GM20000 (cell line): ENCODE results near the gene ANKRD18B.
"Not testable (repeated sequence)": the region's sequence is repeated elsewhere in the genome, so short reads cannot be mapped to it uniquely, and the experiment has no call there.

Experiments
- DNase-seq: peaks from one replicate; pipeline ENCODE4 v3.0.0; 2012; ENCODE audit warnings: low spot score
- TF ChIP-seq, protein P1 (sequence below): IDR thresholded peaks from 2 replicates; pipeline ENCODE4 v1.5.1; 2012; ENCODE audit warnings: mild to moderate bottlenecking, control low read depth; ENCODE audit errors: extremely low read depth, missing control alignments

ANKRD18B gene

DNA sequence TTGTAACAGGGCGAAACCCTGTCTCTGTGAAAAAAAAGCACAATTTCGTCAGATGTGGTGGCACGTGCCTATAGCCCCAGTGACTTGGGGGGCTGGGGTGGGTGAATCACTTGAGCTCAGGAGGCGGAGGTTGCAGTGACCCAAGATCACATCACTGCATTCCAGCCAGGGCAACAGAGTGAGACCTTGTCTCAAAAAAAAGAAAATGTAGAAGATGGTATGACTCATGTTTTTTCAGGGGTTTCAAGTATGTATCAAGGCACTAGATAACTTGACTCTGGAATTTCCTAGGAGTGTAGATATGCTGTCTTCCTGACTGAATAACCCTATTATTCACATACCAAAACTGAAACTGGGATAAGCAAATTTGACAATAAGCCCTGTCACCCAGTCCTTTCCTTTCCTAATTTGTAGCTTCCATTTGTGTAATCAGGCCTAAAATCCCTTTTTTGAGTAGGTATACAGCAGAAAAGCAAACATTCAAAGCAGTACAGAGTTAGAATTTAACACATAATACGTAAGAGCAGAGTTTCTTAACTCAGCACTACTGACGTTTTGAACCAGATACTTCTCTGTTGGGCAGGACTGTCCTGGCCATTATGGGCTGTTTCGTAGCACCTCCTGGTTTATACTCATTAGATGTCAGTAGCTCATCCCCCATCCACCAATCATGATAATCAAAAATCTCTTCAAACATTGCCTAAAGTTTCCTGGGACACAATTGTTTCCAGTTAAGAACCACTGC lies 17.3 kb upstream of the ANKRD18B start:
- DNase-seq: no peak
- TF ChIP-seq, protein P1, sequence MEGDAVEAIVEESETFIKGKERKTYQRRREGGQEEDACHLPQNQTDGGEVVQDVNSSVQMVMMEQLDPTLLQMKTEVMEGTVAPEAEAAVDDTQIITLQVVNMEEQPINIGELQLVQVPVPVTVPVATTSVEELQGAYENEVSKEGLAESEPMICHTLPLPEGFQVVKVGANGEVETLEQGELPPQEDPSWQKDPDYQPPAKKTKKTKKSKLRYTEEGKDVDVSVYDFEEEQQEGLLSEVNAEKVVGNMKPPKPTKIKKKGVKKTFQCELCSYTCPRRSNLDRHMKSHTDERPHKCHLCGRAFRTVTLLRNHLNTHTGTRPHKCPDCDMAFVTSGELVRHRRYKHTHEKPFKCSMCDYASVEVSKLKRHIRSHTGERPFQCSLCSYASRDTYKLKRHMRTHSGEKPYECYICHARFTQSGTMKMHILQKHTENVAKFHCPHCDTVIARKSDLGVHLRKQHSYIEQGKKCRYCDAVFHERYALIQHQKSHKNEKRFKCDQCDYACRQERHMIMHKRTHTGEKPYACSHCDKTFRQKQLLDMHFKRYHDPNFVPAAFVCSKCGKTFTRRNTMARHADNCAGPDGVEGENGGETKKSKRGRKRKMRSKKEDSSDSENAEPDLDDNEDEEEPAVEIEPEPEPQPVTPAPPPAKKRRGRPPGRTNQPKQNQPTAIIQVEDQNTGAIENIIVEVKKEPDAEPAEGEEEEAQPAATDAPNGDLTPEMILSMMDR: no peak

DNA sequence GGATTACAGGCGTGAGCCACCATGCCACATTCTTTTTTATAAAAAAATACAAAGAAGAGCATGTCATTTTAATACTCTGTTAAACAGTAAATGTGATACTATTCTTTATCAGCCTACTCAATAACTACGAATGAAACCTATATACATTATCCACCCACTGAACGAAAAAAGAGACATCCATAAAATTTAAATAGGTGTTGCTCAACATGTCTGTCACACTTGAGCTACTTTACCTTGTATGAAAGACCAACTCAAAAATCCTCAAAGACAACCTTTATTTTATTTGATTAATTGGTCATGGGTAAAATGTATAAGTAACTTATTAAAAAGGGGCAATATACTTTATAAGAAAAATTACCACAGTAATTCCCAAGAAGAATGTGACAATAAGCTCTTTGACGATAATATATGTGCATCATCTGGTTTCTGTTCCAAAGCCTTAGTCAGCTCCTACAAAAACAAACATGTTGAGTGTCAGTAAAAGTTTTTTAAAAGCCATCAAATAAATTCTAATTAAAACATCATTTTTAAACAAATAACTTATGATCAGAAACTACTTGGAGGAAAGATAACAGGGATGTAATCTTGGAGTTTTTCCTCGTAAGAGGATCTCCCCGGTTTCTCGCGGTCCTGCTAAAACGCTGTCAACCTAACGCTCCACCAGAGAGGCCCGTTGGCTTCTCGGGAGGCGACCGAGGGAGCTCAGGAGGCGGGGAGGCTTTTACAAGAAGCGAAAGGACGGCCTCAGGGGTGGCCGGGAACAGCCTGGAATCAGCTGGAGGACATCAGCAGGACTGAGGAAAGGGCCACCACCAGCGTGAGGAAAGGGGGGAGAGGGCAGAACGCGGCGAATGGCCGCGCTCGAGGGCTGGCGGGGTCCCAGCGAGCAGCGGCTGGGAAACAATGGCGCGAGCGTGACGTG lies 13.5 kb upstream of the ANKRD18B start:
- TF ChIP-seq, protein P1: no peak
- DNase-seq: peak; percentile 37

DNA sequence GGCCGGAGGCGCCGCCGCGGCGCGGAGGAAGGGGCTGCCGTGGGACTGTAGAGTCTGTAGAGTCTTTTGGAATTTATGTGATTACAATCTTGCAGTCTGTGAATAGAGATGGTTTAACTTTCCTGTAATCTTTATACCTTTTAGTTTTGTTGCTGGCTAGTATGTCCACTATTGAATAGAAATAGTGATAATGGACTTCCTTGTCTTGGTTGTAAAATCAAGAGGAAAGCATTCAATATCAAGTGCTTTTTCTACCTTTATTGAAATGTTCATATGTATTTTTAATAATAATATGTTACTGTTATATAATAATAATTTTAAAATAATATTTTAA lies 12.9 kb upstream of the ANKRD18B start:
- not testable (repeated sequence) for DNase-seq

DNA sequence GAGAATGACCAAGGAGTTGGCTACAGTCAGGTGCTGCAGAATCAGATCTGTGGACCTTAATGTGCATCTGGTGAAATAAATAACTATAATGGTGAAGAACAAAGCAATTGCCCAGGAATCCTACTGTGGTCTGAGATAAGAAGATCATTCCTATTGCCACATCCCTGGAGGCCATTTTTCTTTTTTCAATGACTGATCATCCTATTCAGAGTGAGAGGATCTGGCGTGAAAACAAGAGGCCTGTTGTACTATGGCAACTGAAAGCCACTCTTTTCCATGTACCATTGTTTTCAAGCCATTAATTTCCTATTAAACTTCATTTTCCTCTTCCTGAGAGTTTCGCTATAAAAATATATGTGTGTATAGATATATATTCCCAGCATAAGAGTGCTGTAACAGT lies 11.5 kb upstream of the ANKRD18B start:
- not testable (repeated sequence) for DNase-seq

DNA sequence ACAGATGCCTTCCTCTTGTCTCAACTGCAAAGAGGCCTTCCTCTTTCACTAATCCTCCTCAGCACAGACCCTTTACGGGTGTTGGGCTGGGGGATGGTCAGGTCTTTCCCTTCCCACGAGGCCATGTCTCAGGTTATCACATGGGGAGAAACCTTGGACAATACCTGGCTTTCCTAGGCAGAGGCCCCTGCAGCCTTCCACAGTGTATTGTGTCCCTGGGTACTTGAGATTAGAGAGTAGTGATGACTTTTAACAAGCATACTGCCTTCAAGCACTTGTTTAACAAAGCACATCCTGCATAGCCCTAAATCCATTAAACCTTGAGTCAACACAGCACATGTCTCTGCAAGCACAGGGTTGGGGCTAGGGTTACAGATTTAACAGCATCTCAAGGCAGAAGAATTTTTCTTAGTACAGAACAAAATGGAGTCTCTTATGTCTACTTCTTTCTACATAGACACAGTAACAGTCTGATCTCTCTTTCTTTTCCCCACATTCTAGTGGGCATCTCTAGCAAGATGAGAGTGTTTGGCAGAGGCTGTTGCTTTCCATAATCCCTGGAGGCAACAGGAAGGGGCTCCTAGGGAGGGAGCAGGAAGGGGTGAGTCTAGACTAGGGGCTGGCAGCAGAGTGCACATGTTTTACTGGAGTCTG lies 8.6 kb upstream of the ANKRD18B start:
- not testable (repeated sequence) for DNase-seq

DNA sequence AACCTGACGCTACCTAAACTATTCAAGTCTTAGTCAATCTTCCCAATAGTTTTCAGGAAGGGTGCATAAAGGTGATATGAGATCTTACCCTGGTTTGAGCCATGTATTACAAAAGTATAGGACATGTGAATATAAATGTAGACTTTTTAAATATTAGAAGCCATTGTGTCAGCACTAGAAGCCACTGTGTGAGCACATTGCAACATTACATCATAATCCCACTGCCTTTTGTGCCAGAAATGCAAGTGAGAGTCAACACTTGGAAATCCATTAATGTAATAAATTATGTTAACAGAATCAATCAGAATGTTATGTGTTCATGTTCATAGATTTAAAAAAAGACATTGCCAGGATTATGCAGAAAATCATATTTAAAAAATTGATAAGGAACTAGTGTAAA lies 7.7 kb upstream of the ANKRD18B start:
- not testable (repeated sequence) for DNase-seq

DNA sequence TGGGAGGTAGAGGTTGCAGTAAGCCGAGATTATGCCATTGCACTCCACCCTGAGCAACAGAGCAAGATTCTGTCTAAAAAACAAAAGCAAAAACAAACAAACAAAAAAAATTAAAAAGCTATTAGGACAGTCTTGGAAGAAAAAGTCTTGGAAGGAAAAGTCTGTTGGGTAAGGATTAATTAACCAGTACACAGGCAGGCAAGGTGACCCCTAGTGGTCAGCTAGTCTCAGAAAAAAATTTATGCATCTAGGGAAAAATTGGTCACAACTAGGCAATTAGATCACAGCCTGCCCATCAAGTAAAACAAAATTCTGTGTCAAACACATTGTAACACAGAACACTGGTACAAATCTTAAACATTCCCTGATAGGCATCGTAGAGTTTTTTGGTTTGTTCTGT lies 6.7 kb upstream of the ANKRD18B start:
- peak; percentile 48 for DNase-seq
- TF ChIP-seq, protein P1: peak; percentile 53

DNA sequence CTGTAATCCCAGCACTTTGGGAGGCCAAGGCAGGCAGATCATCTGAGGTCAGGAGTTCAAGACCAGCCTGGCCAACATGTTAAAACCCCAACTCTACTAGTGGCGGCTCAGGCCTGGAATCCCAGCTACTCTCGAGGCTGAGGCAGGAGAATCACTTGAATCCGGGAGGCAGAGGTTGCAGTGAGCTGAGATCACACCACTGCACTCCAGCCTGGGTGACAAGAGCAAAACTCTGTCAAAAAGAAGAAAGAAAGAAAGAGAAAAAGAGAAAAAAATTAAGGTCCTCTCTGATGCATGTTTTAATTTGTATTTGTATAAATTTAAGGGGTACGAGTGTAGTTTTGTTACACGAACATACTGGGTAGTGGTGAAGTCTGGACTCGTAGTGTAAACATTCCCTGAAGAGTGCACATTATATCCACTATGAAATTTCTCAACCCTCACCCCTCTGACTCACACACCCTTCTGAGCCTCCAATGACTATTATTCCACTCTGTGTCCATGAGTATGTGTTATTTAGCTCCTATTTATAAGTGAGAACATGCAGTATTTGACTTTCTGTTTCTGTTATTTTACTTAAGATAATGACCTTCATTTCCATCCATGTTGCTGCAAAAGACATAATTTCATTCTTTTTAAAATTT lies 6.0 kb upstream of the ANKRD18B start:
- not testable (repeated sequence) for DNase-seq

DNA sequence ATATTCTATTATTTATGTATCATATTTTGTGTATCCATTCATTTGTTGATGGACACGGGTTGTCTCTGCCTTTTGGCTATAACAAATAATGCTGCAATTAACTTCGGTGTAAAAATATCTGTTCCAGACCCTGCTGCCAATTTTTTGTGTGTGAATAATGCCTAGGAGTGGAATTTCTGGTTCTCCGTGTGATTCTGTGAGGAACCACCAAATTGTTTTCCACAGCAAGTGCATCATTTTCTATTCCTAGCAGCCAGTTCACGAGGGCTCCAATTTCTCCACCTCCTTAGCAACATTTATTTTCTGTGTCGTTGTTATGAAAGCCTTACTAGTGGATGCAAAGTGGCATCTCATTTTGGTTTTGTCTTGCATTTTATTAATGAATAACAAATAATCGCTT lies 2.2 kb upstream of the ANKRD18B start:
- DNase-seq: not testable (repeated sequence)

DNA sequence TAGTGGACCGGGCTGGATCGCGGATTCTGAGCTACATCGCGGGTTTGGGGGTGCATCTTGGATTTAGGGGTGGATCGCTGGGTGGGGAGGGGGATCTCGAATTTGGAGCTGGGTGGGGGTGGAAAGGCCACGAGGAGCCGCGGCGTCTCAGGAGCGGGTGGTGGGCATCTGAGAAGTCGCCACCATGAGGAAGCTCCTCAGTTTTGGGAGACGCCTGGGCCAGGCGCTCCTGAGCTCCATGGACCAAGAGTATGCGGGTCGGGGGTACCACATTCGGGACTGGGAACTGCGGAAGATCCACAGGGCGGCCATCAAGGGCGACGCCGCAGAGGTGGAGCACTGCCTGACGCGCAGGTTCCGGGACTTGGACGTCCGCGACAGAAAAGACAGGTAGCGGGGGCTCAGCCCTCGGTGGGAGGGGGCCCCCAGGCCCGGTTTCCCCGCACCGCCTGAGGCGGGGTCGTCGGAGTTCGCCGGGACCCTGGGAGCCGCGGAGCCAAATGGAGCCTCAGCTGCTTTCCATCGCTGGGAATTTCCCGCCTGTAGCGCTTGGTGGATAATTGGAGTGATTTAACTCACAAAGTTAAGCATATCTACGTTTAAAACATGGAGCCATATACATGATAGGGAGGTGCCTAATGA lies 376 bp downstream of the ANKRD18B start:
- DNase-seq: peak; percentile 19
- TF ChIP-seq, protein P1: no peak

DNA sequence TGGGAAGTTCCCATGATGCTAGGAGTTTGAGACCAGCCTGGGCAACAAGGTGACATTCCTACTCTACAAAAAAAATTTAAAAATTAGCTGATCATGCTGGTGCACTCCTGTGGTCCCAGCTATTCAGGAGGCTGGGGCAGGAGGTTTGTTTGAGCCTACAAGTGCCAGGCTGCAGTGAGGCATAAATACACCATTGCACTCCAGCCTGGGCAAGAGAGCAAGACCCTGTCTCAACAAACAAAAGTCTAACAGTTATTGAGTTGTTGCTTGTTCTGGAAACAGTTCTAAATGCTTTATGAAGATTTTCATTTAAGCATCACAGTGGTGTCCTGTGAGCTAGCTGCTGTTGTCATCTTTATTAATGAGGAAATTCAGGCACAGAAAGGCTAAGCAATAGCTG lies 4.0 kb downstream of the ANKRD18B start:
- not testable (repeated sequence) for DNase-seq

DNA sequence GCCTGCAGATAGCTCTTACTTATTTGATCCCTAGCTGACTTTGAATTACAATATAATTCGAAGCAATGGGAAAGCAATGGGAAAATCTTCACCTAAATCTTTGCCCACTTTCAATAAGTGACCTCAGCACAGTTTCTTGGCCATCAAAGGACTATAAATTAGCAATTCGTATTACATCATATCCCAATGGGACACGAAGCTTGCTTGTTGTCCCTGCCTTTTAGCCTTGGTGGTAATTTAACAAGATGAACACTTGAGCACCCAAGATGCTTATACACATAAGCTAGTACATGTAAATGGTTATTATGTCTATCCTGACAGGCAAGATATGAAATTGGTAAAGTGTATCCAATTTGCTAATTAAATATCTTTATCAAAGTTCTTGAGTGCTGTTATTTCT lies 9.9 kb downstream of the ANKRD18B start:
- not testable (repeated sequence) for DNase-seq
